NCI-H345 treated with DMSO at 0.1 percent for 48 hours (cell line): Measurements from ENCODE around the gene FCHSD2.
"Not testable (repeated sequence)": the region's sequence is repeated elsewhere in the genome, so short reads cannot be mapped to it uniquely, and the experiment has no call there.

Experiments
- DNase-seq: peaks from one replicate; lab custom pipeline; 2025; ENCODE audit not compliant: unreplicated experiment; lab: John Stamatoyannopoulos, UW

The FCHSD2 gene

DNA sequence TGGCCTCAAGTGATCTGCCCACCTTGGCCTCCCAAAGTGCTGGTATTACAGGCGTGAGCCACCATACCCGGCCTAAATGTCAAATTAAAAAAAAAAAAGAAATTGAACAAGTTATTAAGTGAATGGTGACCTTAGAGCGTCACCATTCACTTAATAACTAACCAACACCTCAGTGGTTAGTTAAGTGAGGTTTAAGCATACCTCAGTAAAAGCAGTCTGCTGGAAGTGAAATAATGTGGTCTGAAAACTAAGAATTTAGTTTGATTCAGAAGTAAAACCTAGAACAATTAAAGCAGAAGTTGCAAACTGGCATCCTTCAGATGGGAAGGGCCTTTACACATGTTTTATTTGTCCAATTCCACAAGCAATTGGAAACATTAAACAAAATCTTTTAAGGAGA, 71.5 kb downstream of the FCHSD2 start:
- no peak for DNase-seq

DNA sequence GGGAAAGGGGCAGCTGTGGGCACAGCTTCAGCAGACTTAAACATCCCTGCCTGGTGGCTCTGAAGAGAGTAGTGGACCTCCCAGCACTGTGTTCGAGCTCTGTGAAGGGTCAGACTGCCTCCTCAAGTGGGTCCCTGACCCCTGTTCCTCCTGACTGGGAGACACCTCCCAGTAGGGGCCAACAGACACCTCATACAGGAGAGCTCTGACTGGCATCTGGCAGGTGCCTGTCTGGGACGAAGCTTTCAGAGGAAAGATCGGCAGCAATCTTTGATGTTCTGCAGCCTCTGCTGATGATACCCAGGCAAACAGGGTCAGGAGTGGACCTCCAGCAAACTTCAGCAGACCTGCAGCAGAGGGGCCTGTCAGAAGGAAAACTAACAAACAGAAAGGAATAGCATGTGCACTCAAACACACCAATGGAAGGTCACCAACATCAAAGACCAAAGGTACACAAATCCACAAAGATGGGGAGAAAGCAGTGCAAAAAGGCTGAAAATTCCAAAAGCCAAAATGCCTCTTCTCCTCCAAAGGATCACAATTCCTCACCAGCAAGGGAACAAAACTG, 80.2 kb downstream of the FCHSD2 start:
- not testable (repeated sequence) for DNase-seq

DNA sequence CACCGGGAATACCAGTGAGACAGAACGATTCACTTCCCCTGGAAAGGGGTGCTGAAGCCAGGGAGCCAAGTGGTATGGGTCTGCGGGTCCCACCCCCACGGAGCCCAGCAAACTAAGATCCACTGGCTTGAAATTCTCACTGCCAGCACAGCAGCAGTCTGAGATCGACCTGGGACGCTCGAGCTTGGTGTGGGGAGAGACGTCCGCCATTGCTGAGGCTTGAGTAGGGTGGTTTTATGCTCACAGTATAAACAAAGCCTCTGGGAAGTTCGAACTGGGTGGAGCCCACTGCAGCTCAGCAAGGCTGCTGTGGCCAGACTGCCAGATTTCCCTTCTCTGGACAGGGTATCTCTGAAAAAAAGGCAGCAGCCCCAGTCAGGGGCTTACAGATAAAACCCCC, 80.7 kb downstream of the FCHSD2 start:
- DNase-seq, result not testable (repeated sequence)

DNA sequence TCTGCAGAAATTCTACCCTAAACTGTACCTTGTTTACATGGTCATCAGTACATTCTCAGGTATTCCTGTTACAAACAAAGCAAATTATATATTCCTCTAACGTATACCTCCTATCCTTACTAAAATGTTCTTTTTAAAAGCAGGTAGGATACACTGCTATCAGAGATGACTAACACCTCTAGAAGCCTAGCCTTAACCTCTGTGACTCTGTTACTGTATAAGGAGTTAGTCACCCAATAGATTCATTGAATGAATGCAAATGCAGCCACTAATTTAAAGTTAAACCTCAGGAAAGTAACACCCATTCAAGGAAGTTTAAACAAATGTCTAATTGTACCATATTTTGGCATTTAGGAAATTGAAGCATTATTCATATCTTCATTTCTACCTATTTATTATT, 82.2 kb downstream of the FCHSD2 start:
- DNase-seq, result no peak

DNA sequence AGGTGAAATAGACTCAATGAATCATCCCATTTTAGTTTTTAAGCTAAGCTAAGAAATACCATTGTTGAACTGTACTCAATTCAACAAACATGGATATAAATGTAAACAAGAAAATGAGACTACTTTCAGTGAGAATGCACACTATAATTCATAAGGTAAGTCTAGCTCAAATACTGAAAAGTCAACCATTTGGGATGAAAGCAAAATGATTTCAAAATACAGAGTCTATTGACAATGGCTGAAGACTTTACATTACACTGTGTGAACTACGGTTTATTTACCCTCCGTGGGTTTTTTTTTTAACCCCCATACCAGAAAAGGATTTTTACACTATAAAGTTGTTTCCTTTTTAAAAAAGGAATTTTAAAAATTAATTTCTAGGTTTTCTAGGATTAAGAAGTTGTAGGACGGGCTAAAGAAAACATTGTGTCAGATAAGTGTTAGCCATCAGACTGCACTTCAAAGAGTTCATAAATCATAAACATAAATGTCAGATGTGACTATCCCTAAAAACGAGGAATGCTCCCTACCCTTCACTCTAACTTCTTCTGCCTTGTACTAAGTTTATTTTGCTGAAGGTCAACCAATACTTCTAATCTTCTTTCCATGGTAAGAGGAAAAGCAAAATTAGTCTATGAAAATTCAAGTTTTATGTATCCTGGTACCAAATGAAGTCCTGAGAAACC, 83.0 kb downstream of the FCHSD2 start:
- no peak for DNase-seq

DNA sequence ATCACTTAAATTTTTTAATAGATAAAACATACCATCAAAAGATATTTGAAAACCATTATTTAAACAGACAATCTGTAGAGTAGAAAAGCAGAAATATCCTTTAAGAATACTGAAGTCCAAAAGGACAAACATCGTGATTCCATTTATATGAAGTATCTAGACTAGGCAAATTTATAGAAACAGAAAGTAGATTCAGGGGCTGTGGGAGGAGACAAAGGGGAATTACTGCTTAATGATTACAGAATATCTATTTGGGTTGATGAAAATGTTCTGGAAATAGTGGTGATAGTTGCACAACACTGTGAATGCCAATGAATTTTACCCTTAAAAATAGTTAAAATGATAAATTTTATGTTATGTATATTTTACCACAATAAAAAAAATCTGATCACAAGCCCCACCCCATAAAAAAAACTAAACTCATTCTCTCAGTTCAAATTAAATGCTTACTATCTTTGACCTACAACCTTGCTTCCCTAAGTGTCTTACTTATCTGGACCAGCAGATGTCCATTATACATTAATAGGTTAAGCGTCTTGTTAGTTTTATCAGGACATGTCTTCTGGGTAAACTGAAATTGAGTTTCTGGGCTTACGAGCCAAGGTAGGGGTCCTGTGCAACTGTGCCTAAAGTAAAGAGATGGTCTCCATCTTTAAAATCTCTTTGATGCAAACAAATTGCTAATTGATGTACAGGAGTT, 86.3 kb downstream of the FCHSD2 start:
- no peak for DNase-seq

DNA sequence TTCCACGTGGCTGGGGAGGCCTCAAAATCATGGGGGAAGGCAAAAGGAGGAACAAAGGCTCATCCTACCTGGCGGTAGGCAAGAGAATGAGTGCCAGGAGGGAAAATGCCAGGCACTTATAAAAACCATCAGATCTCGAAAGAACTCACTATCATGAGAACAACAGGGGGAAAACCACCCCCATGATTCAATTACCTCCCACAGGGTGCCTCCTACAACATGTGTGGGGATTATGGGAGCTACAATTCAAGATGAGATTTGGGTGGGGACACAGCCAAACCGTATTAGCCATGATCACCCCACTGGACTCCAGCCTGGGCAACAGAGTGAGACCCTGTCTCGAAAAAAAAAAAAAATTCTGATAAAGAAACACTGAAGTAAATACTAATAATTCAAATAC, 87.1 kb downstream of the FCHSD2 start:
- no peak for DNase-seq

DNA sequence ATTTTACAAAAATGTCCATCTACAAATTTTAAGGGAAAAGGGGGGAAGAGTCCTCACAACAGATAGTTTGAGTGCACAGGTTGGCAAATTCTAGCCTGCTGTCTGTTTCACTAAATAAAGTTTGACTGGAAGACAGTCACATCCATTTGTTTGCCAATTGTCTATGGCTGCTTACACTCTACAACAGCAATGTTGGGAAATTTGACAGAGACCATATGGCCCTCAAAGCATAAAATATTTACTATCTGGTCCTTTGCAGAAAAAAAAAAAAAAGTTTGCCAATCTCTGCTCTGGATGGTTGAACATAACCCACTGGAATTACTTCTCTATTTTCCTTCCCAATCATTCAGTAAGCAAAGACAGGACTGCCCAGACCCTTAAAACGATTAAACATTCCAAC, 88.2 kb downstream of the FCHSD2 start:
- no peak for DNase-seq

DNA sequence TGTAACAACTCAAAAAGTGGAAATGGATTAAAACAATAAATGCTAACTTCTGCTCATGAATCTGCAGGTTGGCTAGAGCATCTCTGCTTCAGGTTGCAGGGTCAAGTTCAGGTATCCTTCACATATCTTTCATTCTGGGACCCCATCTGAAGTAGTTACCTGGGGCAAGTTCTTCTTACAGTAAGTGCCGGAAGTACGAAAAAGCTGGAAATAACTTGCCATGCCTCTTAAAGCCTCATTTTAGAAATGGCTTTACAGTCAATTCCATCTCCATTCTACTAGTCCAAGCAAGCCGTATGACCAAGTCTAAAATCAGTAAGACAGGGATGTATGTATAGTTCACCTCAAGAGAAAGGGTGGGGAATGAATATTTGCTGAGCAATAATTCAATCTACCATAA, 93.7 kb downstream of the FCHSD2 start:
- DNase-seq, result no peak

DNA sequence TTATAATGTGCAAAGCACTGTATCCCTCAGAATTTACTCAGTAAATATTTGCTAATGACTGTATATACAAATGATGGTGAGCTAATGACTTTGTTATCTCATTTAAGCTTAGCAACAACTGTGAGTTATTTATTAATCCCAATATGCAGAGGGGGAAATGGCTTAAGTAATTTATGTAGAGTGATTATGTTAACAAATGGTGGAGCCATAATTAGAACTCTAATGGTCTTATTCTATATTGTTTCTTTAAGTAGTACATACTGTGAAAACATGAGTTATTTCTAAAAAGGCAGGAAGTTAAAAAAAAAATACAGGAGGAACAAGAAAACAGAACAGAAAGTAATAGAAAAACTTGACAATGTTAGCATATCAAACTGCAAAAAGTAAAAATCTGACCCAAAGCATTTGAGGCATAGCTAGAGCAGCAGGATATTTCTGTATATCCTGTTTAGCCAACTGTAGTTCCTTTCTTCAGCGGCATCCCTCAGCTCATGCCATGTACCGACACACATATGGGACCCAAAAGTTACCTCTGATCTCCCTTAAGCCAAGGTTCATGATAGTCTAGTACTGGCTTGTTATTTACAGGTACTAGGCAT, 94.2 kb downstream of the FCHSD2 start:
- no peak for DNase-seq

DNA sequence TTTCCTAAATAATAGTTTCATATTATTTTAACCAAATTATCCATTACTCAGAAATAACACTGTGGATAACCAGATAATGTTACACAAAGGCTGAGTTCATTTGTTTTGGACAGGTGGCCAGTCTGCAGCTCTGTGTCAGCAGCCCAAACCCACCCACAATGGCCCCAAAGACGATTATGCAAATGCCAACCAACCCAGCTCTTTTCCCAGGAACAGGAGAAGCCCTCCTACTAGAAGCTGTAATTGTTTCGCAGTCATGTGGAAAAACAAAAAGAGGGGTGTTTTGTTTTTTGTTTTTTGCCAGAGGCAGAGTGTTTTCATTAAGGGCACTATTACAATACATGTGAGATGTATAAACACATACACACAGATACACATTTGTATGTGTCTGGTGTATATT, 102.1 kb downstream of the FCHSD2 start:
- no peak for DNase-seq

DNA sequence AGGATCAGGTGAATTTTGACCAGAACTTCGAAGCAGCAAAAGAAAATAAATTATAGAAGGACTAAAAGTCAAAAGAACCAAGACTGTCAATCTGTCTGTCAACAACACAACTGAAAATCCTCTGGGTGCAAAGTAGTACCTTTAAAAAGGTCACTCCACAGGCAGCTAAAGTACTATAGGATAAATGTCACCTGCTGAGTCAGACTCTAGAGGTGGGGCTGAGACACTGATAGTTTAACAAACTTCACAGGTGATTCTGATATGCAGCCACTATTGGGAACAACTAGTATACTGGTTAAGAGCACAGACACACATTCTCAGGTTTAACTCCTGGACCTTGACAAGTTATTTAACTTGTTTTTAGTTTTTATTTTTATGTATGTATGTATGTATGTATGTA, 107.3 kb downstream of the FCHSD2 start:
- no peak for DNase-seq

DNA sequence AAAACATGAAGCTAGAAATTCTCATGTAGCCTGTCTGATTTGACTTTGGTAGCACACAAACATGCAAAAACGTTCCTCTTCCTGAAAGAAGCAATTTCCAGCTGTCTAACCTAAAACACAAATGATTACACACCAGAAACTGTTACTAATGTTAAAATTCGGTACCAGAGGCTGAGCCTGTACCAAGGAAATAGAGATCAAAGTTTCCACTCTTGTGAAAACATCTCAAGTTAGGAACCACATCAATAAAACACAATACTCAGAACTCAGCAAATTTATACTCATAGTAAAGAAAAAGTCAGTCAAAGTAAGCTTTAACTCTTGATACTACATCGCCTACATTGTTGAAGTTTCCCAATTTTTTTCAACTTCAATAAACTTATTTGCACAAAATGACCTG, 107.8 kb downstream of the FCHSD2 start:
- DNase-seq, result no peak

DNA sequence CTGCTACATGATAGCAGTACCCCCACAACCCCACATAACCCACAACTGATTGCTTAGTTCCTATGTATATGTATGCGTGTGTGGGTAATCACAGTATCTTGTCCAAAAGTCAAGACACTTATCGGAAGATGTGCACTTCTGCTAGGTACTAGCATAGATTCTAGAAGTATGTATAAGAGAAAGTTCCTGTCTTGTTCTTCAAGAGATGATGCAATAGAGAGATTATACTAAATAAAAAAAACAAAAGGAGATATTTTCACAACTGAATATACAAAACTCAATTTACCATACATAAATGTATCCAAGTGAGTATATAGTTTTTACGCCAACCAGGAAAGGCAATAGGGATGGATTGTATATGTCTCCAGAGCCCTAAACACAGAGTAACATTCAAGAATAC, 112.0 kb downstream of the FCHSD2 start:
- no peak for DNase-seq

DNA sequence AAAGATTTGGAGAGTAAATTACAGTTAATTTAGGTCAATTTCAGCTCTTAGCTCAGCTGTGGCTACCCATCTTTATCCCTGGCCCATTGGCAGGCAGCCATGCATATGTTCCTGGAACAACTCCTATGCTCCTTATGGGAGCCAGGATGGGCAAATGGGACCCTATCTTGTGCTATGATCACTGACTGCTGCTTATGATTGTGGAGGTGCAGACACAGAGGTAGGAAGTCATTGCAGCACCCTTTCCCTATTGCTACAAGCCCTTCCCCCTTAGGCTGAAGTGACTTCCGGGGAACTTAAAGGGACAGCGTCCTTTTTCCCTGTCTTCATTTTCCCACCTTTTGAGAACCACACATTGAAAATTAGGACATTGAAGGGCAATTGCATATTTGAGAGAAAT, 112.7 kb downstream of the FCHSD2 start:
- no peak for DNase-seq

DNA sequence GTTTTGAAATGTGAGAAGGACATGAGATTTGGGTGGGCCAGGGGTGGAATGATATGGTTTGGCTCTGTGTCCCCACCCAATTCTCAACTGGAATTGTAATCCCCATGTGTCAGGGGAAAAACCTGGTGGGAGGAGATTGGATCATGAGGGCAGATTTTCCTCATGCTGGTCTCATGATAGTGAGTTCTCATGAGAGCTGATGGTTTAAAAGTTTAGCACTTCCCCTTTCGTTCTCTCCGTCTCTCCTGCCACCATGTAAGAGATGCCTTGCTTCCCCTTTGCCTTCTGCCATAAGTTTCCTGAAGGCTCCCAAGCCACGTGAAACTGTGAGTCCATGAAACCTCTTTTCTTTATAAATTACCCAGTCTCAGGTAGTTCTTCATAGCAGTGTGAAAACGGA, 113.5 kb downstream of the FCHSD2 start:
- DNase-seq, result no peak

DNA sequence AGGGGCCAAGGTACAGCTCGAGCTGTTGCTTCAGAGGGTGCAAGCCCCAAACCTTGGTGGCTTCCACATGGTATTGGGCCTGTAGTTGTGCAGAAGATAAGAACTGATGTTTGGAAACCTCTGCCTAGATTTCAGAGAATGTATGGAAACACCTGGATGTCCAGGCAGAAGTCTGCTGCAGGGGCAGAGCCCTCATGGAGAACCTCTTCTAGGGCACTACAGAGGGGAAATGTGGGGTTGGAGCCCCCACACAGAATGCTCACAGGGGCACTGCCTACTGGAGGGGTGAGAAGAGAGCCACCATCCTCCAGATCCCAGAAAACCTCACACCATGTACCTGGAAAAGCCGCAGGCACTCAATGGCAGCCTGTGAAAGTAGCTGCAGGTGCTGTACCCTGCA, 114.3 kb downstream of the FCHSD2 start:
- not testable (repeated sequence) for DNase-seq

DNA sequence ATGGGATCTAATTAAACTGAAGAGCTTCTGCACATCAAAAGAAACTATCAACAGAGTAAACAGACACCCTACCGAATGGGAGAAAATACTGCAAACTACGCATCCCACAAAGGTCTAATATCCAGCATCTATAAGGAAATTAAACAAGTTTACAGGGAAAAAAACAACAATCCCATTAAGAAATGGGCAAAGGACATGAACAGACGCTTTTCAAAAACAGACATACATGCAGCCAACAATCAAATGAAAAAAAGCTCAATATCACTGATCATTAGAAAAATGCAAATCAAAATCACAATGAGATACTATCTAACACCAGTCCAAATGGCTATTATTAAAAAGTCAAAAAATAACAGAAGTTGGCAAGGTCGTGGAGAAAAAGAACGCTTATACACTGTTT, 117.5 kb downstream of the FCHSD2 start:
- DNase-seq, result no peak

DNA sequence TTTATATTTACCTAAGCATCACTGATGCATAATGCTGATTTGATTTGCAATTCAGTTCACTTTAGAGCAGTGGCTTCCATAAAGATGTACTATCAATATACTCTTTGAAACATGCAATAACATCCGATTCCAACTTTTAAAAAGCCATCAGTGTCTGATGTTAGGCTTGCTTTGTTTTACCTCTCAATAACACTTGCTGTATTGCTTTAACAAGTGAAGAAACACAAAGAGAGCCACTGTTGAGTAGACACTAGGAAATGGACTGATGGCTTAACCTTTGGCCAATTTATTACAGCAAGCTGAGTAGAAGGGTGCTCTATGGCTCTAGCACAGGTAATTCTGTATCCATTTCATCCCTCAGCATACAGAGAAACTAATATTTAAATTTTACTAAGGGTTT, 122.1 kb downstream of the FCHSD2 start:
- no peak for DNase-seq

DNA sequence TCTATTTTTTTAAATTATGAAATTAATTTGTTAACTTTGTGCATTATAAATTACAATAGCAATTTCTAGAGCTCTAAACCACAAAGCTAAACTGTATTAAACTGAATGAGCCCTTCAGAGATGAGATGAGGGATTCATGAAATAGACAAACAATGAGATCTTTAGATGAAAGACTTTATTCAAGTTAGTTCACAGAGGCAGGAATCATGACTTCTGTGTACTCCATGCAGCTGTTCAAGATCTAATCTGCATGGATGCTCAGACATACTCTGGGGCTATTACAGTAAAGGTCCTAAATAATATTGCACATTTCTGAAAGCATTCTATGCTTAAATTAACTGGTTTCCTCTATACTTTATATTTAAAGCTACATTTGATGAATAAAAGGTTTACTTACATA, 122.7 kb downstream of the FCHSD2 start:
- no peak for DNase-seq

DNA sequence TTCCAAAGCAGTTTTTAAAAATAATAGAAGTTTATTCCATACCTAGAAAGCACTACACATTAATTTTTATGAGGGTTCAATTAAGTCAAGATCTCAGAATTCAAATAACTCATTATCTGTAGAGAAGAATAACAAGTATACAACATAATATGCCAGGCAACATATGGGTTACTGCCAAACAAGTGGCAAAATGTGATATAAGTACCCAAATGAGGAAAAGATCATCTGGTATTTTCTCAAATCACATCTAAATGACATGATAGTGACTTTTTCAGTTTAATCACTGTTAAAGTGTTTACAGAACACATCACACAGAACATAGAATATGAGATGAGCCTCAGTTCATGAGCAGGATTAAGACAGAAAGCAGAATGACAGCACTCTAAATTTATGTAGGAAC, 123.3 kb downstream of the FCHSD2 start:
- no peak for DNase-seq

DNA sequence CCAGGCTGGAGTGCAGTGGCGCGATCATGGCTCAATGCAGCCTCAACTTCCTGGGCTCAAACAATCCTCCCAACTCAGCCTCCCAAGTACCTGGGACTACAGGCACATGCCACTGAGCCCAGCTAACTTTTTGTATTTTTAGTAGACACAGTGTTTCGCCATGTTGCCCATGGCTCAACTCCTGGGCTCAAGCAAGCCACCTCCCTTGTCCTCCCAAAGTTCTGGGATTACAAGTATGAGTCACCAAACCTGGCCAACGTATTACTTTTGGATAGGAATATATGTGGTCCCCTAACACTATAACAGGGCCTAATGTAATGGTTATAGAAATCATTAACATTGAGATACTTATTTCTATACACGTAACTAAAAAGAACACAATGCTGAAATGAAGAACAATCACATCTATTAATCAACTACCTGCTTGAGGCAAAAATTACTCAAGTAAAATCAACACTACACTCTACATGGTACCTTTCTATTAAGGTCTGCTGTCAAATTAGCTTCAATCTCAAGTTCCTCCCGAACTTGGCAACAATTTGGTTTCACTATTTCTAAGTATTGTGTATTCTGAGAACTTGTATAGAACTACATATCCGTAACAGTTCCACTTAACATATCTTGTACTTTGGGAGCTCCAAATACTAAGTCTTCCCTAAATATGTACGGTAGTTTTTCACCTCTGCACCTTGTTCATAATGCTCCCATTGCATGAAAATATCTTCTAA, 124.9 kb downstream of the FCHSD2 start:
- no peak for DNase-seq
